K562 (cell line): Measurements from ENCODE around the gene ERCC1. TPM values are rescaled to one million over a fixed set of nuclear protein-coding genes. Genes with fewer than 3 reads are reported as not detected.

ENCODE experiments used
- COPS2 ChIP-seq: fragments of 450-650 bp; conservative IDR thresholded peaks from 2 replicates; pipeline ENCODE4 v1.6.1; 2016; ENCODE audit warnings: mild to moderate bottlenecking, moderate library complexity
- DIDO1 ChIP-seq: fragments of 450-650 bp; IDR thresholded peaks from 2 replicates; pipeline ENCODE4 v1.6.1; 2016; ENCODE audit warnings: low read depth, missing biosample characterization, missing genetic modification characterization
- NFE2 ChIP-seq: IDR thresholded peaks from 2 replicates; pipeline ENCODE4 v1.6.1; 2014; ENCODE audit warnings: antibody characterized with exemption, low read depth
- SRSF9 ChIP-seq: fragments of 200-400 bp; formaldehyde crosslinking; IDR thresholded peaks from 2 replicates; pipeline ENCODE4 v1.6.1; 2017; ENCODE audit warnings: low read depth, low read length, borderline replicate concordance
- ZKSCAN3 ChIP-seq: fragments of 250-450 bp; sonication (Bioruptor Pico); IDR thresholded peaks from 2 replicates; pipeline ENCODE4 v1.4.0; 2020
- polyA plus RNA-seq, 8 experiments: library from polyadenylated mRNA; depleted of rRNA in 4 of 8; stranded (reverse) in 5 of 8; unstranded in 3 of 8; fragments of >200 nt; fragmentation: Nextera tagmentation in 2 of 8; fragmentation: Illumina TruSeq in 1 of 8; extraction: Ambion mirVana in 2 of 8; extraction: Trizol in 1 of 8; gene quantifications; 2 replicates each; pipeline versions ENCODE4 v1.2.1 to v1.2.3, GENCODE V29; 2011 to 2014; ENCODE audit warnings: inconsistent platforms in 1 of 8, missing spikeins in 1 of 8
- total RNA-seq, 7 experiments: library from RNA; depleted of rRNA in 6 of 7; stranded (reverse); fragments of >200 nt in 6 of 7; fragmentation: Illumina TruSeq in 2 of 7; extraction: Trizol in 2 of 7; gene quantifications; 2 replicates each; pipeline versions ENCODE4 v1.2.1 to v1.2.3, GENCODE V29; 2011 to 2021; ENCODE audit warnings: low replicate concordance in 1 of 7
- TF ChIP-seq, protein P1 (sequence below): fragments of 200-600 bp; sonication (generic); IDR thresholded peaks from one replicate; pipeline ENCODE4 v1.6.1; 2012; ENCODE audit warnings: mild to moderate bottlenecking, low read depth, low read length, inconsistent platforms
- TF ChIP-seq, protein P2 (sequence below): conservative IDR thresholded peaks from 2 replicates; pipeline ENCODE4 v1.6.1; 2011; ENCODE audit warnings: low read depth, mild to moderate bottlenecking, low read length; ENCODE audit not compliant: control insufficient read depth
- TF ChIP-seq, protein P3 (sequence below): sonication (generic); formaldehyde crosslinking; IDR thresholded peaks from 2 replicates; pipeline ENCODE4 v1.8.0; 2022; ENCODE audit warnings: missing genetic modification reagents, mild to moderate bottlenecking, moderate library complexity, borderline replicate concordance
- TF ChIP-seq, protein P4 (sequence below): IDR thresholded peaks from 2 replicates; pipeline ENCODE4 v1.6.1; 2014; ENCODE audit warnings: antibody characterized with exemption
- TF ChIP-seq, protein P5 (sequence below): fragments of 450-650 bp; IDR thresholded peaks from 2 replicates; pipeline ENCODE4 v1.6.1; 2018; ENCODE audit warnings: mild to moderate bottlenecking, low read depth; ENCODE audit not compliant: partially characterized antibody

The ERCC1 gene
- total and polyA plus RNA-seq, 9 of the 15 experiments (the other 6 are each of a cell fraction or from before 2014, with no cell fraction given), result 9.3 to 92.6 (median 60.0) TPM

DNA sequence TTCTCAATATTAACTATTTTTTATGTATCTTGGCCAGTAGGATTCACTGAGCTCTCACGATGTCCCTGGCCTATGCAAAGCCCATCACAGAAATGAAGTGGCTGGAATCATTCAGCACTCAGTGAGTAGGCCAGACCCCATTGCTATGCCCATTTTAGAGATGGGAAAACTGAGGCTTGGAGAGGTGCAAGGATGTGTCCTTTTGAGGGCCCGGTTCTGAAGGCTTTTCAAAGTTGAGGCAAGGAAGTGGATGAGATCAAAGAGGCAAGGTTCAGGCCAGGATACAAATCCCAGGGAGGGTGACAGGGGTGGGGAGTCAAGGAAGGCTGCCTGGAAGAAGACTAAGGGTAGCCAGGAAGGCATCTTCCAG is 18.7 kb upstream of the ERCC1 start (continued):
- TF ChIP-seq, protein P1, sequence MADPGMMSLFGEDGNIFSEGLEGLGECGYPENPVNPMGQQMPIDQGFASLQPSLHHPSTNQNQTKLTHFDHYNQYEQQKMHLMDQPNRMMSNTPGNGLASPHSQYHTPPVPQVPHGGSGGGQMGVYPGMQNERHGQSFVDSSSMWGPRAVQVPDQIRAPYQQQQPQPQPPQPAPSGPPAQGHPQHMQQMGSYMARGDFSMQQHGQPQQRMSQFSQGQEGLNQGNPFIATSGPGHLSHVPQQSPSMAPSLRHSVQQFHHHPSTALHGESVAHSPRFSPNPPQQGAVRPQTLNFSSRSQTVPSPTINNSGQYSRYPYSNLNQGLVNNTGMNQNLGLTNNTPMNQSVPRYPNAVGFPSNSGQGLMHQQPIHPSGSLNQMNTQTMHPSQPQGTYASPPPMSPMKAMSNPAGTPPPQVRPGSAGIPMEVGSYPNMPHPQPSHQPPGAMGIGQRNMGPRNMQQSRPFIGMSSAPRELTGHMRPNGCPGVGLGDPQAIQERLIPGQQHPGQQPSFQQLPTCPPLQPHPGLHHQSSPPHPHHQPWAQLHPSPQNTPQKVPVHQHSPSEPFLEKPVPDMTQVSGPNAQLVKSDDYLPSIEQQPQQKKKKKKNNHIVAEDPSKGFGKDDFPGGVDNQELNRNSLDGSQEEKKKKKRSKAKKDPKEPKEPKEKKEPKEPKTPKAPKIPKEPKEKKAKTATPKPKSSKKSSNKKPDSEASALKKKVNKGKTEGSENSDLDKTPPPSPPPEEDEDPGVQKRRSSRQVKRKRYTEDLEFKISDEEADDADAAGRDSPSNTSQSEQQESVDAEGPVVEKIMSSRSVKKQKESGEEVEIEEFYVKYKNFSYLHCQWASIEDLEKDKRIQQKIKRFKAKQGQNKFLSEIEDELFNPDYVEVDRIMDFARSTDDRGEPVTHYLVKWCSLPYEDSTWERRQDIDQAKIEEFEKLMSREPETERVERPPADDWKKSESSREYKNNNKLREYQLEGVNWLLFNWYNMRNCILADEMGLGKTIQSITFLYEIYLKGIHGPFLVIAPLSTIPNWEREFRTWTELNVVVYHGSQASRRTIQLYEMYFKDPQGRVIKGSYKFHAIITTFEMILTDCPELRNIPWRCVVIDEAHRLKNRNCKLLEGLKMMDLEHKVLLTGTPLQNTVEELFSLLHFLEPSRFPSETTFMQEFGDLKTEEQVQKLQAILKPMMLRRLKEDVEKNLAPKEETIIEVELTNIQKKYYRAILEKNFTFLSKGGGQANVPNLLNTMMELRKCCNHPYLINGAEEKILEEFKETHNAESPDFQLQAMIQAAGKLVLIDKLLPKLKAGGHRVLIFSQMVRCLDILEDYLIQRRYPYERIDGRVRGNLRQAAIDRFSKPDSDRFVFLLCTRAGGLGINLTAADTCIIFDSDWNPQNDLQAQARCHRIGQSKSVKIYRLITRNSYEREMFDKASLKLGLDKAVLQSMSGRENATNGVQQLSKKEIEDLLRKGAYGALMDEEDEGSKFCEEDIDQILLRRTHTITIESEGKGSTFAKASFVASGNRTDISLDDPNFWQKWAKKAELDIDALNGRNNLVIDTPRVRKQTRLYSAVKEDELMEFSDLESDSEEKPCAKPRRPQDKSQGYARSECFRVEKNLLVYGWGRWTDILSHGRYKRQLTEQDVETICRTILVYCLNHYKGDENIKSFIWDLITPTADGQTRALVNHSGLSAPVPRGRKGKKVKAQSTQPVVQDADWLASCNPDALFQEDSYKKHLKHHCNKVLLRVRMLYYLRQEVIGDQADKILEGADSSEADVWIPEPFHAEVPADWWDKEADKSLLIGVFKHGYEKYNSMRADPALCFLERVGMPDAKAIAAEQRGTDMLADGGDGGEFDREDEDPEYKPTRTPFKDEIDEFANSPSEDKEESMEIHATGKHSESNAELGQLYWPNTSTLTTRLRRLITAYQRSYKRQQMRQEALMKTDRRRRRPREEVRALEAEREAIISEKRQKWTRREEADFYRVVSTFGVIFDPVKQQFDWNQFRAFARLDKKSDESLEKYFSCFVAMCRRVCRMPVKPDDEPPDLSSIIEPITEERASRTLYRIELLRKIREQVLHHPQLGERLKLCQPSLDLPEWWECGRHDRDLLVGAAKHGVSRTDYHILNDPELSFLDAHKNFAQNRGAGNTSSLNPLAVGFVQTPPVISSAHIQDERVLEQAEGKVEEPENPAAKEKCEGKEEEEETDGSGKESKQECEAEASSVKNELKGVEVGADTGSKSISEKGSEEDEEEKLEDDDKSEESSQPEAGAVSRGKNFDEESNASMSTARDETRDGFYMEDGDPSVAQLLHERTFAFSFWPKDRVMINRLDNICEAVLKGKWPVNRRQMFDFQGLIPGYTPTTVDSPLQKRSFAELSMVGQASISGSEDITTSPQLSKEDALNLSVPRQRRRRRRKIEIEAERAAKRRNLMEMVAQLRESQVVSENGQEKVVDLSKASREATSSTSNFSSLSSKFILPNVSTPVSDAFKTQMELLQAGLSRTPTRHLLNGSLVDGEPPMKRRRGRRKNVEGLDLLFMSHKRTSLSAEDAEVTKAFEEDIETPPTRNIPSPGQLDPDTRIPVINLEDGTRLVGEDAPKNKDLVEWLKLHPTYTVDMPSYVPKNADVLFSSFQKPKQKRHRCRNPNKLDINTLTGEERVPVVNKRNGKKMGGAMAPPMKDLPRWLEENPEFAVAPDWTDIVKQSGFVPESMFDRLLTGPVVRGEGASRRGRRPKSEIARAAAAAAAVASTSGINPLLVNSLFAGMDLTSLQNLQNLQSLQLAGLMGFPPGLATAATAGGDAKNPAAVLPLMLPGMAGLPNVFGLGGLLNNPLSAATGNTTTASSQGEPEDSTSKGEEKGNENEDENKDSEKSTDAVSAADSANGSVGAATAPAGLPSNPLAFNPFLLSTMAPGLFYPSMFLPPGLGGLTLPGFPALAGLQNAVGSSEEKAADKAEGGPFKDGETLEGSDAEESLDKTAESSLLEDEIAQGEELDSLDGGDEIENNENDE, result no peak
- TF ChIP-seq, protein P2, sequence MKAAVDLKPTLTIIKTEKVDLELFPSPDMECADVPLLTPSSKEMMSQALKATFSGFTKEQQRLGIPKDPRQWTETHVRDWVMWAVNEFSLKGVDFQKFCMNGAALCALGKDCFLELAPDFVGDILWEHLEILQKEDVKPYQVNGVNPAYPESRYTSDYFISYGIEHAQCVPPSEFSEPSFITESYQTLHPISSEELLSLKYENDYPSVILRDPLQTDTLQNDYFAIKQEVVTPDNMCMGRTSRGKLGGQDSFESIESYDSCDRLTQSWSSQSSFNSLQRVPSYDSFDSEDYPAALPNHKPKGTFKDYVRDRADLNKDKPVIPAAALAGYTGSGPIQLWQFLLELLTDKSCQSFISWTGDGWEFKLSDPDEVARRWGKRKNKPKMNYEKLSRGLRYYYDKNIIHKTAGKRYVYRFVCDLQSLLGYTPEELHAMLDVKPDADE, result no peak
- TF ChIP-seq DIDO1 (tag) (no peak), COPS2 (no peak), SRSF9 (no peak), ZKSCAN3 (CRISPR knock-in tag) (no peak), NFE2 (no peak)
- TF ChIP-seq, protein P3, sequence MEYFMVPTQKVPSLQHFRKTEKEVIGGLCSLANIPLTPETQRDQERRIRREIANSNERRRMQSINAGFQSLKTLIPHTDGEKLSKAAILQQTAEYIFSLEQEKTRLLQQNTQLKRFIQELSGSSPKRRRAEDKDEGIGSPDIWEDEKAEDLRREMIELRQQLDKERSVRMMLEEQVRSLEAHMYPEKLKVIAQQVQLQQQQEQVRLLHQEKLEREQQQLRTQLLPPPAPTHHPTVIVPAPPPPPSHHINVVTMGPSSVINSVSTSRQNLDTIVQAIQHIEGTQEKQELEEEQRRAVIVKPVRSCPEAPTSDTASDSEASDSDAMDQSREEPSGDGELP (CRISPR knock-in tag), result no peak
- TF ChIP-seq, protein P4, sequence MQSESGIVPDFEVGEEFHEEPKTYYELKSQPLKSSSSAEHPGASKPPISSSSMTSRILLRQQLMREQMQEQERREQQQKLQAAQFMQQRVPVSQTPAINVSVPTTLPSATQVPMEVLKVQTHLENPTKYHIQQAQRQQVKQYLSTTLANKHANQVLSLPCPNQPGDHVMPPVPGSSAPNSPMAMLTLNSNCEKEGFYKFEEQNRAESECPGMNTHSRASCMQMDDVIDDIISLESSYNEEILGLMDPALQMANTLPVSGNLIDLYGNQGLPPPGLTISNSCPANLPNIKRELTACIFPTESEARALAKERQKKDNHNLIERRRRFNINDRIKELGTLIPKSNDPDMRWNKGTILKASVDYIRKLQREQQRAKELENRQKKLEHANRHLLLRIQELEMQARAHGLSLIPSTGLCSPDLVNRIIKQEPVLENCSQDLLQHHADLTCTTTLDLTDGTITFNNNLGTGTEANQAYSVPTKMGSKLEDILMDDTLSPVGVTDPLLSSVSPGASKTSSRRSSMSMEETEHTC, result no peak
- TF ChIP-seq, protein P5, sequence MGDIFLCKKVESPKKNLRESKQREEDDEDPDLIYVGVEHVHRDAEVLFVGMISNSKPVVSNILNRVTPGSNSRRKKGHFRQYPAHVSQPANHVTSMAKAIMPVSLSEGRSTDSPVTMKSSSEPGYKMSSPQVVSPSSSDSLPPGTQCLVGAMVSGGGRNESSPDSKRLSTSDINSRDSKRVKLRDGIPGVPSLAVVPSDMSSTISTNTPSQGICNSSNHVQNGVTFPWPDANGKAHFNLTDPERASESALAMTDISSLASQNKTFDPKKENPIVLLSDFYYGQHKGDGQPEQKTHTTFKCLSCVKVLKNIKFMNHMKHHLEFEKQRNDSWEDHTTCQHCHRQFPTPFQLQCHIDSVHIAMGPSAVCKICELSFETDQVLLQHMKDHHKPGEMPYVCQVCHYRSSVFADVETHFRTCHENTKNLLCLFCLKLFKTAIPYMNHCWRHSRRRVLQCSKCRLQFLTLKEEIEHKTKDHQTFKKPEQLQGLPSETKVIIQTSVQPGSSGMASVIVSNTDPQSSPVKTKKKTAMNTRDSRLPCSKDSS, result no peak
